ENCODE results near the gene SRP72.

- TF ChIP-seq CTCF (conservative IDR thresholded peaks at IDR 0.05; ENCODE audit: low read depth, low read length), result no peak
- TF ChIP-seq EZH2 (IDR thresholded peaks at IDR 0.05; ENCODE audit: low read length, unreplicated experiment), result no peak
Measured at GRCh38 chr4:56433280-56433679, 34.1 kb upstream of the SRP72 start.

Data from PC-3 (cell line).